Superior temporal gyrus (tissue), 1 donor: ENCODE measurements around the gene CD300C.
"Not testable (repeated sequence)": the region's sequence is repeated elsewhere in the genome, so short reads cannot be mapped to it uniquely, and the experiment has no call there.

Experiments used
- DNase-seq: peaks from one replicate; pipeline ENCODE4 v3.0.0-alpha.2; 2016; ENCODE audit errors: extremely low spot score

The CD300C gene

GRCh38 chr17:74563358-74563757 is 17.4 kb upstream of the CD300C start:
- DNase-seq: no peak

- DNase-seq: no peak
Measured at GRCh38 chr17:74561586-74561985, 15.7 kb upstream of the CD300C start.

GRCh38 chr17:74558882-74559519 is 13.1 kb upstream of the CD300C start:
- no peak for DNase-seq

GRCh38 chr17:74558402-74558801 is 12.5 kb upstream of the CD300C start:
- not testable (repeated sequence) for DNase-seq

- DNase-seq: no peak
Measured at GRCh38 chr17:74555427-74555940, 9.6 kb upstream of the CD300C start.

GRCh38 chr17:74554909-74555308 is 9.0 kb upstream of the CD300C start:
- no peak for DNase-seq

GRCh38 chr17:74552037-74552436 is 6.1 kb upstream of the CD300C start:
- no peak for DNase-seq

GRCh38 chr17:74550602-74551001 is 4.7 kb upstream of the CD300C start:
- no peak for DNase-seq

- DNase-seq: no peak
Measured at GRCh38 chr17:74549343-74549742, 3.4 kb upstream of the CD300C start.

- no peak for DNase-seq
Measured at GRCh38 chr17:74547736-74548135, 1.8 kb upstream of the CD300C start.

GRCh38 chr17:74547264-74547663 is 1.3 kb upstream of the CD300C start:
- no peak for DNase-seq

- DNase-seq: no peak
Measured at GRCh38 chr17:74546586-74546985, 671 bp upstream of the CD300C start.

- DNase-seq: no peak
Measured at GRCh38 chr17:74544991-74545842, 698 bp downstream of the CD300C start.

GRCh38 chr17:74543891-74544760 is 1.8 kb downstream of the CD300C start:
- DNase-seq: no peak

GRCh38 chr17:74543406-74543805 is 2.5 kb downstream of the CD300C start:
- no peak for DNase-seq

- DNase-seq: no peak
Measured at GRCh38 chr17:74542727-74543383, 3.1 kb downstream of the CD300C start.

GRCh38 chr17:74542166-74542565 is 3.7 kb downstream of the CD300C start:
- DNase-seq: no peak

GRCh38 chr17:74541176-74542111 is 4.5 kb downstream of the CD300C start:
- no peak for DNase-seq

GRCh38 chr17:74539281-74539820 is 6.6 kb downstream of the CD300C start:
- no peak for DNase-seq

- DNase-seq: no peak
Measured at GRCh38 chr17:74536890-74537289, 9.0 kb downstream of the CD300C start.
